ENCODE data around the gene HEATR1. TPM values are rescaled to one million over a fixed set of nuclear protein-coding genes. Genes with fewer than 3 reads are reported as not detected.

Gene HEATR1
- total RNA-seq, 2 donors from 2014 or later, result 51.8 to 65.4 TPM

DNA sequence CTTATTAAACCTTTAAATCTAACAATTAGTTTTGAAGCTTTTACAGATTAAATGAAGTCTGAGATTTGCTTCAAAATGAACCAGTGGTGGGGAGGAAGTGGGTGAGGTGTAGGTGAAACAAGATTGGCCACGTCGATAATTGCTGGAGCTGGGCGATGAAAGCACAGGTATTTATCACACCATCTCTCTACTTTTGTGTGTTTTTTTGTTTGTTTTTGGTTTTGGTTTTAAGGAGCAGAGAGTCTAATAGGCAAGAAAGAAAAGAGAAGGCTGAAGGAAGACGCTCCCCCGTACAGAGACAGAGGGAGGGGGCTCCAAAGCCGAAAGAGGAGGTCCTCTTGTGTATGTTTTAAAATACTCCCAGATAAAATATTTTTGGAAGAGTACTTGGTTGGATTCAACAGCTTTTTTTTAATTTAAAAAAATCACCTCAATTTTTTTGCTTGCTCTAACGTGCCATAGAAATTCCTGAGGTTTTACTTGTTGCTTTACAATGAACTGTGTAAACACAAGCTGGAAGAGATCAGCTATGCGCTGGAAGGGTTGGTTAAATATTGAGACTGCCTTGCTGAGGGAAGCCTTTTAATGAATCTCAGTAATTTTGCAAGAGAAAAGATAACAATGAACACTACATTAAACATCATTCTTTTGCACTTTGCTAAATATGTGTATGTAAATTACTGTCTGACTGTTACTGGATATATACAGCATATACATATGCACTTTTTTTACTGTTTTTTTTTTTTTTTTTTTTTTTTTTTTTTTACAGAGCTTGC lies 87.2 kb downstream of the HEATR1 start:
- no peak overlapping the region for H3K4me3 Mint-ChIP-seq
- Histone ChIP-seq H3K4me3 (ENCODE audit: low read length) (no peak overlapping the region), H3K9ac (ENCODE audit: extremely low read depth, low read length, poor library complexity, severe bottlenecking) (no peak overlapping the region), H3K4me1 (ENCODE audit: control insufficient read depth, insufficient read depth, low read length) (no peaks in the 10 kb centered on the region), H3K27ac (ENCODE audit: low read depth, low read length) (no peak overlapping the region), H3K36me3 (ENCODE audit: control insufficient read depth, insufficient read depth, low read length) (no peaks in the 10 kb centered on the region), H3K9me3 (ENCODE audit: control insufficient read depth, low read length) (no peaks in the 10 kb centered on the region), H3K27me3 (ENCODE audit: control insufficient read depth, insufficient read depth, low read length, poor library complexity, severe bottlenecking) (no peaks in the 10 kb centered on the region)
- DNase-seq, result no peak
- no peaks in the 10 kb centered on the region for H3K9me3 Mint-ChIP-seq
- H3K27ac Mint-ChIP-seq, result no peak overlapping the region
- peaks cover 4% of the 10 kb centered on the region for H3K4me1 Mint-ChIP-seq
- H3K27me3 Mint-ChIP-seq (ENCODE audit: insufficient read depth), result peaks cover 3% of the 10 kb centered on the region
- H3K36me3 Mint-ChIP-seq (ENCODE audit: low read depth), result no peaks in the 10 kb centered on the region
- TF ChIP-seq, protein P1, sequence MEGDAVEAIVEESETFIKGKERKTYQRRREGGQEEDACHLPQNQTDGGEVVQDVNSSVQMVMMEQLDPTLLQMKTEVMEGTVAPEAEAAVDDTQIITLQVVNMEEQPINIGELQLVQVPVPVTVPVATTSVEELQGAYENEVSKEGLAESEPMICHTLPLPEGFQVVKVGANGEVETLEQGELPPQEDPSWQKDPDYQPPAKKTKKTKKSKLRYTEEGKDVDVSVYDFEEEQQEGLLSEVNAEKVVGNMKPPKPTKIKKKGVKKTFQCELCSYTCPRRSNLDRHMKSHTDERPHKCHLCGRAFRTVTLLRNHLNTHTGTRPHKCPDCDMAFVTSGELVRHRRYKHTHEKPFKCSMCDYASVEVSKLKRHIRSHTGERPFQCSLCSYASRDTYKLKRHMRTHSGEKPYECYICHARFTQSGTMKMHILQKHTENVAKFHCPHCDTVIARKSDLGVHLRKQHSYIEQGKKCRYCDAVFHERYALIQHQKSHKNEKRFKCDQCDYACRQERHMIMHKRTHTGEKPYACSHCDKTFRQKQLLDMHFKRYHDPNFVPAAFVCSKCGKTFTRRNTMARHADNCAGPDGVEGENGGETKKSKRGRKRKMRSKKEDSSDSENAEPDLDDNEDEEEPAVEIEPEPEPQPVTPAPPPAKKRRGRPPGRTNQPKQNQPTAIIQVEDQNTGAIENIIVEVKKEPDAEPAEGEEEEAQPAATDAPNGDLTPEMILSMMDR (conservative IDR thresholded peaks at IDR 0.05), result no peak
- 66% methylated on average over 7 of the region's 8 CpGs; no CpG with 5 or more reads in 1 of the 2 experiments for WGBS, 2 experiments (ENCODE audit: insufficient coverage in 1 of 2, insufficient read length in 1 of 2)

DNA sequence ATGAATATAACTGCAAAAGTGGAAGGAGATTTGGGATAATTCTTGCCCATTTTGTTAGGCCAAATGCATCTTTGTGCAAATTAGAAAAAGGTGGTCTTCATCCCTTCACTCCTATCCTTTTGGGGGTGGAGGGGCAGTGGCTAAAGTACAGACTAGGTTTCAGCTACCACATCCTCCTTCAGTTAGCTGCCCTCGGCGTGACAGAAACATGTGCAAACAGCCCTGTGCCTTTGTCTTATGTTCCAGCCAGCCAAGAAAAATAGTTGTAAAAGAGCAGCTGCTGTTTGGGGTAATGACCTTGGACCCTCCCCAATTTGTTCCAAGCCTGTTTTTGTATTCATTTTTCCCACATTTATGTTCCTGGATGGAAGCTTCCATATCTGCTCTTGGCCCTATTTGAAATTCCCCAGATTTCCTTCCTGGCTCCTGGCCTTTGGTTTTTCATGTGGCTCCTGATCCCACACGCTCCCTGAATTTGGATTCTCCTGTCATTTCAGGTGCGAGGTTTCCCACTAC lies 88.8 kb downstream of the HEATR1 start:
- Mint-ChIP-seq H3K4me3 (no peak overlapping the region), H3K4me1 (peaks cover 4% of the 10 kb centered on the region), H3K36me3 (ENCODE audit: low read depth) (no peaks in the 10 kb centered on the region), H3K9me3 (no peaks in the 10 kb centered on the region), H3K27ac (no peak overlapping the region), H3K27me3 (ENCODE audit: insufficient read depth) (no peaks in the 10 kb centered on the region)
- 88 to 91% methylated on average over 3 to 4 of the region's 4 CpGs for whole genome bisulfite sequencing, 2 experiments (ENCODE audit: insufficient coverage in 1 of 2, insufficient read length in 1 of 2)
- TF ChIP-seq, protein P1 (conservative IDR thresholded peaks at IDR 0.05), result no peak
- no peaks in the 10 kb centered on the region for H3K9me3 ChIP-seq (ENCODE audit: control insufficient read depth, low read length)
- H3K9ac ChIP-seq (ENCODE audit: extremely low read depth, low read length, poor library complexity, severe bottlenecking), result no peak overlapping the region
- no peak overlapping the region for H3K27ac ChIP-seq (ENCODE audit: low read depth, low read length)
- no peaks in the 10 kb centered on the region for H3K36me3 ChIP-seq (ENCODE audit: control insufficient read depth, insufficient read depth, low read length)
- no peak overlapping the region for H3K4me3 ChIP-seq (ENCODE audit: low read length)
- no peaks in the 10 kb centered on the region for H3K27me3 ChIP-seq (ENCODE audit: control insufficient read depth, insufficient read depth, low read length, poor library complexity, severe bottlenecking)
- DNase-seq, result no peak
- H3K4me1 ChIP-seq (ENCODE audit: control insufficient read depth, insufficient read depth, low read length), result no peaks in the 10 kb centered on the region

DNA sequence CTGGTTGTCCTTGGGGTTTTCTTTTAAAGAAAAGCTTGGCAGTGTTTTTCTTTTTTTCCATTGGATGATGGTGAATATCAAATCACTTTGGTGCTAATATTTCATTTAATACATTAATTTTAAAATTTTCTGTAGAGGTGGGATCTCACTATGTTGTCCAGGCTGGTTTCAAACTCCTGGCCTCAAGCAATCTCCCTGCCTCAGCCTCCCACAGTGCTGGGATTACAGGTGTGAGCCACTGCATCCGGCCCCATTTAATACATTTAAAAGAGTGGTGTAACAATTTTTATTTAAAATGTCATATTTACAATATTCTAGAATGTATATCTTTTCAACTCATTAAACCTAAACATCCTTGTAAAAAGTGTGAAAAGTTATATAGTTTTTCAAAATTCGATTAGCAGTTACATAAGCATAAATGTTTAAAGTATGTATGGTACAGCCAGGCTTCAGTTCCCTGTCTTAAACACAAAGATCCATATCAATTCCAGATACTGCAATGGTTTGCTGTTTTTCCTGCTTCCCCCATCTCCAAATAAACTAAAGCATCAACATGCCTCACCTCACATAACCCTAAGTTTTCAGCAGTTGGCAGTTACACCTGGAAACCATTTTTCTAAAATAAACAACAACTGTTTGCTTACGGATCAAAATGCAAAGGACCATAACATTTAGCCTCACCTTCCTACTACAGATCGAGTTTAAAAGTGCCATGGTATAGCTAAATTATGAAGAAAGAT lies 89.4 kb downstream of the HEATR1 start:
- Mint-ChIP-seq H3K4me3 (no peak overlapping the region), H3K27me3 (ENCODE audit: insufficient read depth) (no peaks in the 10 kb centered on the region), H3K9me3 (no peaks in the 10 kb centered on the region), H3K27ac (no peak overlapping the region), H3K36me3 (ENCODE audit: low read depth) (no peaks in the 10 kb centered on the region), H3K4me1 (peaks cover 4% of the 10 kb centered on the region)
- DNase-seq, result no peak
- whole genome bisulfite sequencing, 2 experiments (ENCODE audit: insufficient coverage in 1 of 2, insufficient read length in 1 of 2), result 95 to 100% methylated on average over 1 to 2 of the region's 4 CpGs
- H3K9me3 ChIP-seq (ENCODE audit: control insufficient read depth, low read length), result no peaks in the 10 kb centered on the region
- H3K4me3 ChIP-seq (ENCODE audit: low read length), result no peak overlapping the region
- H3K27me3 ChIP-seq (ENCODE audit: control insufficient read depth, insufficient read depth, low read length, poor library complexity, severe bottlenecking), result no peaks in the 10 kb centered on the region
- no peaks in the 10 kb centered on the region for H3K36me3 ChIP-seq (ENCODE audit: control insufficient read depth, insufficient read depth, low read length)
- H3K4me1 ChIP-seq (ENCODE audit: control insufficient read depth, insufficient read depth, low read length), result no peaks in the 10 kb centered on the region
- TF ChIP-seq, protein P1 (conservative IDR thresholded peaks at IDR 0.05), result no peak
- no peak overlapping the region for H3K9ac ChIP-seq (ENCODE audit: extremely low read depth, low read length, poor library complexity, severe bottlenecking)
- H3K27ac ChIP-seq (ENCODE audit: low read depth, low read length), result no peak overlapping the region
